PC-9 (cell line): ENCODE data around the gene TSTD1. TPM values are rescaled to one million over a fixed set of nuclear protein-coding genes. Genes with fewer than 3 reads are reported as not detected.

Experiments used
- BruUV-seq: library from RNA; stranded (reverse); fragments of 400-500 nt; replicated peaks from 2 replicates; lab custom pipeline; 2021; lab: Mats Ljungman, UMichigan
- CTCF ChIA-PET: fragments of 300-600 bp; sonication (Branson Sonifier 250); formaldehyde crosslinking; loops from one replicate; lab custom pipeline; 2022; ENCODE audit warnings: antibody characterized with exemption; lab: Charles Lee
- POLR2A ChIA-PET: fragments of 300-600 bp; sonication (Branson Sonifier 250); formaldehyde crosslinking; loops from one replicate; lab custom pipeline; 2022; ENCODE audit warnings: antibody characterized with exemption; ENCODE audit not compliant: unreplicated experiment; lab: Charles Lee
- DNase-seq, 2 experiments: peaks; one replicate each; pipeline versions ENCODE4 v3.0.0 to v3.0.0-alpha.2; 2015 to 2022; ENCODE audit warnings: mixed read lengths in 1 of 2
- H2AFZ ChIP-seq: fragments of 200-600 bp; sonication (generic); 2 replicates; pipeline ENCODE4 v1.8.1; 2017; ENCODE audit warnings: antibody characterized with exemption
- H3F3A ChIP-seq: fragments of 200-600 bp; sonication (generic); 2 replicates; pipeline ENCODE4 v1.8.1; 2017; ENCODE audit warnings: antibody characterized with exemption, mild to moderate bottlenecking, low read depth; ENCODE audit not compliant: insufficient read depth
- H3K27ac ChIP-seq: fragments of 200-600 bp; sonication (generic); 2 replicates; pipeline ENCODE4 v1.6.1; 2016; ENCODE audit warnings: mixed run types
- H3K27me3 ChIP-seq: fragments of 200-600 bp; sonication (generic); 2 replicates; pipeline ENCODE4 v1.6.1; 2016; ENCODE audit warnings: low read depth, mixed run types; ENCODE audit not compliant: insufficient read depth
- H3K36me3 ChIP-seq: fragments of 200-600 bp; sonication (generic); 2 replicates; pipeline ENCODE4 v1.6.1; 2016; ENCODE audit warnings: low read depth, mixed run types
- H3K4me1 ChIP-seq: fragments of 200-600 bp; sonication (generic); replicated peaks from 2 replicates; pipeline ENCODE4 v1.6.1; 2016; ENCODE audit warnings: mixed run types; ENCODE audit not compliant: insufficient read depth
- H3K4me2 ChIP-seq: fragments of 200-600 bp; sonication (generic); 2 replicates; pipeline ENCODE4 v1.6.1; 2017; ENCODE audit warnings: mixed run types
- H3K4me3 ChIP-seq: fragments of 200-600 bp; sonication (generic); 2 replicates; pipeline ENCODE4 v1.6.1; 2016; ENCODE audit warnings: mixed run types
- H3K79me2 ChIP-seq: fragments of 200-600 bp; sonication (generic); 2 replicates; pipeline ENCODE4 v1.6.1; 2017; ENCODE audit warnings: low read depth, mixed run types
- H3K9me2 ChIP-seq: fragments of 200-600 bp; sonication (generic); 2 replicates; pipeline ENCODE4 v1.8.1; 2017; ENCODE audit warnings: mild to moderate bottlenecking; ENCODE audit not compliant: insufficient read depth
- H3K9me3 ChIP-seq: fragments of 200-600 bp; sonication (generic); 2 replicates; pipeline ENCODE4 v1.8.1; 2016; ENCODE audit warnings: low read depth; ENCODE audit not compliant: insufficient read depth
- H4K20me1 ChIP-seq: fragments of 200-600 bp; sonication (generic); 2 replicates; pipeline ENCODE4 v1.8.1; 2017; ENCODE audit not compliant: insufficient read depth
- CTCF ChIP-seq: fragments of 200-600 bp; sonication (generic); conservative IDR thresholded peaks from 2 replicates; pipeline ENCODE4 v1.6.1; 2017; ENCODE audit warnings: mixed run types, antibody characterized with exemption, mild to moderate bottlenecking, moderate library complexity
- EZH2 ChIP-seq: fragments of 200-600 bp; sonication (generic); IDR thresholded peaks from 2 replicates; pipeline ENCODE4 v1.8.0; 2017; ENCODE audit warnings: antibody characterized with exemption, low read depth
- intact Hi-C: fragments of 100-400 bp; cut with micrococcal nuclease; formaldehyde crosslinking; loops from one replicate; pipeline ENCODE4 v1.10.0; 2022; ENCODE audit not compliant: unreplicated experiment
- total RNA-seq: library from RNA; stranded (reverse); gene quantifications from 2 replicates; pipeline ENCODE4 v1.2.3, GENCODE V29; 2021

The TSTD1 gene
- total RNA-seq, 1 experiment from 2014 or later: 51.4 TPM

GRCh38 chr1:161061419-161061818 lies 22.7 kb upstream of the TSTD1 start:
- Histone ChIP-seq H3K27me3 (no peaks in the 10 kb centered on the region), H4K20me1 (no peaks in the 10 kb centered on the region), H2AFZ (no peak overlapping the region), H3K9me3 (no peaks in the 10 kb centered on the region), H3K4me2 (no peak overlapping the region), H3K4me3 (no peak overlapping the region), H3K36me3 (no peaks in the 10 kb centered on the region), H3K4me1 (no peaks in the 10 kb centered on the region), H3K9me2 (no peaks in the 10 kb centered on the region), H3K79me2 (no peaks in the 10 kb centered on the region), H3K27ac (no peak overlapping the region), H3F3A (no peaks in the 10 kb centered on the region)
- intact Hi-C loops: no loop called here
- POLR2A ChIA-PET: no interaction called here
- BruUV-seq: no TSS peak
- no peak for TF ChIP-seq EZH2
- no peak for TF ChIP-seq CTCF
- CTCF ChIA-PET: no interaction called here
- DNase-seq: no peak

- Histone ChIP-seq H4K20me1 (no peaks in the 10 kb centered on the region), H3K27me3 (no peaks in the 10 kb centered on the region), H3K4me2 (no peak overlapping the region), H3K4me1 (no peaks in the 10 kb centered on the region), H2AFZ (no peak overlapping the region), H3F3A (no peaks in the 10 kb centered on the region), H3K4me3 (no peak overlapping the region), H3K9me2 (no peaks in the 10 kb centered on the region), H3K9me3 (no peaks in the 10 kb centered on the region), H3K79me2 (no peaks in the 10 kb centered on the region), H3K36me3 (no peaks in the 10 kb centered on the region), H3K27ac (no peak overlapping the region)
- intact Hi-C loops: no loop called here
- TF ChIP-seq CTCF: no peak
- TF ChIP-seq EZH2: no peak
- DNase-seq: no peak
- CTCF ChIA-PET: no interaction called here
- POLR2A ChIA-PET: no interaction called here
- no TSS peak for BruUV-seq
These were observed 20.5 kb upstream of the TSTD1 start for GRCh38 chr1:161059293-161059692.

- POLR2A ChIA-PET: interaction anchor here (0.9 kb wide), 1 partner anchor 65 kb away, joined by 3 read pairs; no protein-coding TSS in a partner anchor
- TF ChIP-seq CTCF (peak; percentile 35; the same call in 1 of the 2 replicates), EZH2 (no peak)
- no peaks in the 10 kb centered on the region for H3K79me2 ChIP-seq
- no peak overlapping the region for H3K27ac ChIP-seq
- H3K9me2 ChIP-seq: no peaks in the 10 kb centered on the region
- BruUV-seq: no TSS peak
- no peaks in the 10 kb centered on the region for H3K9me3 ChIP-seq
- no peaks in the 10 kb centered on the region for H3K36me3 ChIP-seq
- intact Hi-C loops: no loop called here
- H3K4me2 ChIP-seq: no peak overlapping the region
- no peak overlapping the region for H3K4me3 ChIP-seq
- no peak for DNase-seq
- H2AFZ ChIP-seq: no peak overlapping the region
- no peaks in the 10 kb centered on the region for H3K4me1 ChIP-seq
- no peaks in the 10 kb centered on the region for H3K27me3 ChIP-seq
- H4K20me1 ChIP-seq: no peaks in the 10 kb centered on the region
- no peaks in the 10 kb centered on the region for H3F3A ChIP-seq
- CTCF ChIA-PET: no interaction called here
These were observed 16.0 kb upstream of the TSTD1 start for GRCh38 chr1:161054805-161055204.
